Effector memory CD4-positive, alpha-beta T cell (primary cell): ENCODE data around the gene PRKAR2A.
"Not testable (repeated sequence)": the region's sequence is repeated elsewhere in the genome, so short reads cannot be mapped to it uniquely, and the experiment has no call there.

Source experiments
- DNase-seq, 3 donors: peaks; one replicate each; pipeline ENCODE4 v3.0.0-alpha.2; 2020
- H3K27ac ChIP-seq: 2 replicates; pipeline ENCODE4 v1.7.0; 2013; ENCODE audit warnings: mild to moderate bottlenecking, low read length, moderate library complexity; ENCODE audit not compliant: insufficient read depth, poor library complexity, severe bottlenecking
- H3K27me3 ChIP-seq: replicated peaks from 2 replicates; pipeline ENCODE4 v1.7.0; 2013; ENCODE audit warnings: mild to moderate bottlenecking, low read length; ENCODE audit not compliant: insufficient read depth, control insufficient read depth, poor library complexity, severe bottlenecking
- H3K36me3 ChIP-seq: 2 replicates; pipeline ENCODE4 v1.7.0; 2013; ENCODE audit warnings: mild to moderate bottlenecking, low read length, moderate library complexity; ENCODE audit not compliant: control insufficient read depth, insufficient read depth
- H3K4me1 ChIP-seq: 2 replicates; pipeline ENCODE4 v1.7.0; 2013; ENCODE audit warnings: low read length, mild to moderate bottlenecking; ENCODE audit not compliant: control insufficient read depth, insufficient read depth, poor library complexity, severe bottlenecking
- H3K4me3 ChIP-seq: 2 replicates; pipeline ENCODE4 v1.7.0; 2013; ENCODE audit warnings: low read length, low read depth, mild to moderate bottlenecking; ENCODE audit not compliant: insufficient read depth, poor library complexity, severe bottlenecking
- H3K9me3 ChIP-seq: 2 replicates; pipeline ENCODE4 v1.7.0; 2013; ENCODE audit warnings: mild to moderate bottlenecking, low read length, moderate library complexity; ENCODE audit not compliant: control insufficient read depth

PRKAR2A gene

DNA sequence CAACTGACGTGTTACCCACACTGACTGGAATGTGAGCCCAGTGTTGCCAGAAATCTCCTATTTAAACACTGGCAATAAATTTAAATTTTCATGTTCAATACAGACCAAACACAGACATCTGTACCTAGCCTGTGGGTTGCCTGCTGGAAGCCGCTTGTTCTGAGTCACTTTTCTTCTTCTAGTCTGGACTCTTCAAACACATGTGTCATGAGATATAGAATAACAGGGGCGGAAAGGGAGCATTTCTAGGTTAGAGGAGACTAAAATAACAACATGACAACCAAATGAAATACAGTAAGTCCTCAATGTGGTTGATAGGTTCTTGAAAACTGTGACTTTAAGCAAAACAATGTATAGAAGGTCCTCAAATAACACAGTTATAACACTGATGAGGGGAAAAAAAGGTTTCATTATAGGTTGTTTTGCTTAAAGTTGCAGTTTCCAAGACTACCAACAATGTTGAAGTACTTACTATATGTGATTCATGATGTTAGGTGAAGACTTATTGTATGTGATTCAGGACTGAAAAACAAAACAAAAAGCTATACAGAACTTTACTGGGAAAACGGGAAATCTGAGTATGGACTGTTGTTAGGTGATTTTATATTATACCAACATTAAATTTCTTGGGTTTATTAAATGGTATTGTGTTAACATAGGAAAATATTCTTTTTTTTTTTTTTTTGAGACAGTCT, 63.1 kb downstream of the PRKAR2A start:
- Histone ChIP-seq H3K36me3 (peaks cover 21% of the 10 kb centered on the region), H3K27ac (no peak overlapping the region), H3K4me1 (no peaks in the 10 kb centered on the region), H3K9me3 (no peaks in the 10 kb centered on the region), H3K4me3 (no peak overlapping the region), H3K27me3 (no peaks in the 10 kb centered on the region)
- no peak for DNase-seq

DNA sequence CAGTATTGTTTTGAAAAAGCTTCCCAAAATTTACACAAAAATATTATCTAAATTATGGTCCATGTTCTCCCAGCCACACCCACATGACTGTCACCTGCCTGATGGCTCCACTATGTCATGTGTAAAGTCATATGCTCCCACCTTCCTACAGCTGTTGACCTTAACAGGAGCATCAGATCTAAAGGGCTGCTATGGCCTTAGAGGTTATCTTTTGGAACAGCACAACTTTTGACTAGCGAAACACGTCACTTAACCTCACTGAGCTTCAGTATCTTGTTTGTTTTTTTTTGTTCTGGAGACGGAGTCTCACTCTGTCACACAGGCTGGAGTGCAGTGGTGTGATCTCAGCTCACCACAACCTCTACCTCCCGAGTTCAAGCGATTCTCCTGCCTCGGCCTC, 64.4 kb downstream of the PRKAR2A start:
- Histone ChIP-seq H3K27me3 (no peaks in the 10 kb centered on the region), H3K27ac (no peak overlapping the region), H3K4me1 (no peaks in the 10 kb centered on the region), H3K36me3 (peaks cover 21% of the 10 kb centered on the region), H3K9me3 (no peaks in the 10 kb centered on the region), H3K4me3 (no peak overlapping the region)
- DNase-seq, result no peak

- Histone ChIP-seq H3K36me3 (peaks cover 21% of the 10 kb centered on the region), H3K27me3 (no peaks in the 10 kb centered on the region), H3K27ac (no peak overlapping the region)
Observed at GRCh38 chr3:48782046-48782445, 65.6 kb downstream of the PRKAR2A start.

DNA sequence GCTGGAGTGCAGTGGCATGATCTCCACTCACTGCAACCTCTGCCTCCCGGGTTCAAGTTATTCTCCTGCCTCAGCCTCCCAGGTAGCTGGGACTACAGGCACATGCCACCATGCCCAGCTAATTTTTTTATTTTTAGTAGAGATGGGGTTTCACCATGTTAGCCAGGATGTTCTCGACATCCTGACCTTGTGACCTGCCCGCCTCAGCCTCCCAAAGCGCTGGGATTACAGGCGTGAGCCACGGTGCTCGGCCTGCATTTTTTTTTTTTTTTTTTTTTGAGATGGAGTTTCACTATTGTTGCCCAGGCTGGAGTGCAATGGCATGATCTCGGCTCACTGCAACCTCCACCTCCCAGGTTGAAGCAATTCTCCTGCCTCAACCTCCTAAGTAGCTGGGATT, 69.1 kb downstream of the PRKAR2A start:
- not testable (repeated sequence) for H3K4me1 ChIP-seq, H3K9me3 ChIP-seq, H3K27me3 ChIP-seq, DNase-seq, H3K27ac ChIP-seq, H3K4me3 ChIP-seq
- peaks cover 14% of the 10 kb centered on the region for H3K36me3 ChIP-seq

More at GRCh38 chr3:48782046-48782445, 65.6 kb downstream of the PRKAR2A start:
- no peaks in the 10 kb centered on the region for H3K4me1 ChIP-seq
- no peak overlapping the region for H3K4me3 ChIP-seq
- no peaks in the 10 kb centered on the region for H3K9me3 ChIP-seq
- DNase-seq, result no peak

DNA sequence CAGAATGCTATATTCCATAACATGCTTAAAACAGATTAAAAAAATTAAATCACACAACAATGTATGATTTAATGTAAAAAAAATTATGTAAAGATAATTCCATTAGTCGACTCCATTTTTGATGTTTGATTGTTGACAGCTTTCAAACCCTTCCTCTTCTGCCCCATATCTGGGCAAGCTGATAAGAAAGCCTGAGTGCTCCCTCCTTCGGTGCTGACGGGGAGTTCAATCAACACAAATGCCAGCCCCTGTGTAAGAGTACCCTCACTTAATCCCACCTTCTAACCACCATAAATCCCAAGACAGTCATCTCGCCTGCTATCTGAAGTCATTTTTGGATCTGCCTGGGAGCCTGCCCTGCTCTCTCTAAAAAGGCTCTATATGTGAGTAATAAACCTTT, 70.8 kb downstream of the PRKAR2A start:
- Histone ChIP-seq H3K27me3 (no peaks in the 10 kb centered on the region), H3K9me3 (no peaks in the 10 kb centered on the region), H3K4me1 (no peaks in the 10 kb centered on the region), H3K36me3 (peaks cover 12% of the 10 kb centered on the region), H3K27ac (no peak overlapping the region), H3K4me3 (no peak overlapping the region)
- DNase-seq, result no peak

DNA sequence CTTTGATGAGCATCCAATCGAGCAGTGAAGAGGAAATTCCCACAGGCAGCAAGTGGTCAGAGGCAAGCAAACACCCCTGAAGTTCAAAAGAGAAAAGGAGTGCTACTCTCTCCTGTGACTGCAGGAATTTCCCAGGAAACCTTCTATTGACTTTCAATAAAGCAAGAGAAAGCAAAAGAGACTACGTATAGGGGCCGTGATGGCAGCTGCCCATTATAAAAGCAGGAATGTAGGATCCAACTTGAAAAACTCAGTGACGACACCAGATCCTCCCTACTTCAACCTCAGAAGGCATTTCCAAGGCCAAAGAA, 77.5 kb downstream of the PRKAR2A start:
- Histone ChIP-seq H3K4me1 (no peaks in the 10 kb centered on the region), H3K36me3 (peaks cover 28% of the 10 kb centered on the region), H3K9me3 (no peaks in the 10 kb centered on the region), H3K4me3 (no peak overlapping the region), H3K27ac (no peak overlapping the region), H3K27me3 (no peaks in the 10 kb centered on the region)
- DNase-seq, result no peak

GRCh38 chr3:48765376-48765775, 82.3 kb downstream of the PRKAR2A start:
- no peaks in the 10 kb centered on the region for H3K27me3 ChIP-seq
- DNase-seq, result no peak
- no peak overlapping the region for H3K4me3 ChIP-seq

DNA sequence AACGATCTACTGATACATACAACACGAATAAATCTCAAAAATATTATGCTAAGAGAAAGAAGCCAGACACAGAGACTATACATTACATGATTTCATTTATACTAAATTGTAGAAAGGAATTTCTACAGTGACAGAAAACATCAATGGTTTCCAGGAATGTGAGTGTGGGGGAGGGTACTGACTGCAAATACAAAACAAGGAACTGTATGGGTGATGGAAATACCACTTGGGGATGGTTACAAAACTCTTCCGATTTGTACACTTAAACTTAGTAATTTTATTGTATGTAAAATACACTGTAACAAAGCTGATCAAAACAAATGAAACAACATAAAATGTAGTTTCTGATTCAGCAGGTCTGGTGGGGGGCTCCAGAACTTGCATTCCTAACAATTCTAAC, 84.9 kb downstream of the PRKAR2A start:
- no peak for DNase-seq
- Histone ChIP-seq H3K36me3 (peaks cover 27% of the 10 kb centered on the region), H3K4me1 (no peaks in the 10 kb centered on the region), H3K27ac (no peak overlapping the region), H3K4me3 (no peak overlapping the region), H3K9me3 (no peaks in the 10 kb centered on the region), H3K27me3 (no peaks in the 10 kb centered on the region)

More at GRCh38 chr3:48765376-48765775, 82.3 kb downstream of the PRKAR2A start:
- Histone ChIP-seq H3K4me1 (no peaks in the 10 kb centered on the region), H3K36me3 (peaks cover 30% of the 10 kb centered on the region), H3K9me3 (no peaks in the 10 kb centered on the region), H3K27ac (no peak overlapping the region)

DNA sequence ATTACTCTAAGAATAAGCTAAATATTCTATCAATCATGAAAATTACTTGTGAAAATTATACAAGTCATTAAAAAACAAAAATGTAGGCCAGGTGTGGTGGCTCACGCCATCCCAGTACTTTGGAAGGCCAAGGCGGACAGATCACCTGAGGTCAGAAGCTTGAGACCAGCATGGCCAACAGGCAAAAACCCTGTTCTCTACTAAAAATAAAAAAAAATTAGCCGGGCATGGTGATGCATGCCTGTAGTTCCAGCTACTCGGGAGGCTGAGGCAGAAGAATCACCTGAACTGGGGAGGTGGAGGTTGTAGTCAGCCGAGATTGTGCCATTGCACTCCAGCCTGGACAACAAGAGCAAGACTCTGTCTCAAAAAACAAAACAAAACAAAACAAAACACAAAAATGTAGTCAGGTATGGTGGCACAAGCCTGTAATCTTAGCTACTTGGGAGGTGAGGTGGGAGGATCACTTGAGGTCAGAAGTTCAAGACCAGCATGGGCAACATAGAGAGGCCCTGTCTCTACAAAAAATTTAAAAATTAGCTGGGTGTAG, 87.6 kb downstream of the PRKAR2A start:
- H3K4me1 ChIP-seq, H3K27ac ChIP-seq, H3K4me3 ChIP-seq, H3K27me3 ChIP-seq, DNase-seq, H3K9me3 ChIP-seq: not testable (repeated sequence)
- H3K36me3 ChIP-seq, result peaks cover 28% of the 10 kb centered on the region

DNA sequence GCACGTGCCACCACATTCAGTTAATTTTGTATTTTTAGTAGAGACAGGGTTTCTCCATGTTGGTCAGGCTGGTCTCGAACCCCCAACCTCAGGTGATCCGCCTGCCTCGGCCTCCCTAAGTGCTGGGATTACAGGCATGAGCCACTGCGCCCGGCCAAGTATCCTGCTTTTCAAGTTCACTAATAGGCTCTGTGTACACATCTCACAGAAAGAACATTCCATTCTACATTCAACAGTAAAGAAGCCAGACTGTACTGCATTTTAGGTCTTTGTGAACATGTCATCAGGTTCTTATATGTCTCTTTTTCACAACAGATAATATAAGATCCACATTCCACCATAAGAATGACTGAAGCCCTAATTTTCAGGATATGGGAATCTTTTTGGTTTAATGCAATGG, 88.1 kb downstream of the PRKAR2A start:
- H3K4me1 ChIP-seq, DNase-seq, H3K27ac ChIP-seq, H3K9me3 ChIP-seq, H3K4me3 ChIP-seq, H3K27me3 ChIP-seq: not testable (repeated sequence)
- peaks cover 23% of the 10 kb centered on the region for H3K36me3 ChIP-seq
